Neural crest cell (in vitro differentiated cells): Measurements from ENCODE around the gene ZNF17. TPM values are rescaled to one million over a fixed set of nuclear protein-coding genes. Genes with fewer than 3 reads are reported as not detected.

ENCODE experiments used
- DNase-seq: peaks from one replicate; pipeline ENCODE4 v3.0.0; 2021; ENCODE audit warnings: low read depth, mixed read lengths, low spot score
- H3K27ac Mint-ChIP-seq: one replicate; pipeline ENCODE4 v1.8.0; 2021; ENCODE audit warnings: mild to moderate bottlenecking, mixed read lengths; ENCODE audit not compliant: unreplicated experiment
- H3K27me3 Mint-ChIP-seq: 2 replicates; pipeline ENCODE4 v1.8.0; 2021; ENCODE audit warnings: low read depth, mild to moderate bottlenecking, mixed read lengths
- H3K36me3 Mint-ChIP-seq: 2 replicates; pipeline ENCODE4 v1.8.0; 2021; ENCODE audit warnings: low read depth, mild to moderate bottlenecking, mixed read lengths
- H3K4me1 Mint-ChIP-seq: 2 replicates; pipeline ENCODE4 v1.8.0; 2021; ENCODE audit warnings: mixed read lengths
- H3K4me3 Mint-ChIP-seq: one replicate; pipeline ENCODE4 v1.8.0; 2021; ENCODE audit warnings: mild to moderate bottlenecking, mixed read lengths
- H3K9me3 Mint-ChIP-seq: 2 replicates; pipeline ENCODE4 v1.8.0; 2021; ENCODE audit warnings: mixed read lengths
- total RNA-seq: library from RNA; stranded (reverse); gene quantifications from 2 replicates; pipeline ENCODE4 v1.2.1, GENCODE V29; 2021
- TF ChIP-seq, protein P1 (sequence below): fragments of 200-600 bp; sonication (generic); conservative IDR thresholded peaks from 2 replicates; pipeline ENCODE4 v1.5.0; 2021; ENCODE audit warnings: antibody characterized with exemption, mild to moderate bottlenecking

ZNF17 gene
- total RNA-seq, 1 donor from 2014 or later, result 9.2 TPM

GRCh38 chr19:57436417-57436816, 25.5 kb downstream of the ZNF17 start:
- peaks cover 19% of the 10 kb centered on the region for H3K9me3 Mint-ChIP-seq
- peaks cover 28% of the 10 kb centered on the region for H3K4me1 Mint-ChIP-seq
- DNase-seq, result no peak
- peaks cover 41% of the 10 kb centered on the region for H3K36me3 Mint-ChIP-seq
- H3K27me3 Mint-ChIP-seq, result no peaks in the 10 kb centered on the region
- TF ChIP-seq, protein P1, sequence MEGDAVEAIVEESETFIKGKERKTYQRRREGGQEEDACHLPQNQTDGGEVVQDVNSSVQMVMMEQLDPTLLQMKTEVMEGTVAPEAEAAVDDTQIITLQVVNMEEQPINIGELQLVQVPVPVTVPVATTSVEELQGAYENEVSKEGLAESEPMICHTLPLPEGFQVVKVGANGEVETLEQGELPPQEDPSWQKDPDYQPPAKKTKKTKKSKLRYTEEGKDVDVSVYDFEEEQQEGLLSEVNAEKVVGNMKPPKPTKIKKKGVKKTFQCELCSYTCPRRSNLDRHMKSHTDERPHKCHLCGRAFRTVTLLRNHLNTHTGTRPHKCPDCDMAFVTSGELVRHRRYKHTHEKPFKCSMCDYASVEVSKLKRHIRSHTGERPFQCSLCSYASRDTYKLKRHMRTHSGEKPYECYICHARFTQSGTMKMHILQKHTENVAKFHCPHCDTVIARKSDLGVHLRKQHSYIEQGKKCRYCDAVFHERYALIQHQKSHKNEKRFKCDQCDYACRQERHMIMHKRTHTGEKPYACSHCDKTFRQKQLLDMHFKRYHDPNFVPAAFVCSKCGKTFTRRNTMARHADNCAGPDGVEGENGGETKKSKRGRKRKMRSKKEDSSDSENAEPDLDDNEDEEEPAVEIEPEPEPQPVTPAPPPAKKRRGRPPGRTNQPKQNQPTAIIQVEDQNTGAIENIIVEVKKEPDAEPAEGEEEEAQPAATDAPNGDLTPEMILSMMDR, result no peak
- peak overlapping the region; percentile 98 for H3K4me3 Mint-ChIP-seq
- no peak overlapping the region for H3K27ac Mint-ChIP-seq

GRCh38 chr19:57437931-57438330, 27.0 kb downstream of the ZNF17 start:
- Mint-ChIP-seq H3K4me3 (peak overlapping the region; percentile 70), H3K36me3 (peaks cover 52% of the 10 kb centered on the region), H3K9me3 (peaks cover 19% of the 10 kb centered on the region), H3K4me1 (peaks cover 28% of the 10 kb centered on the region), H3K27ac (no peak overlapping the region), H3K27me3 (no peaks in the 10 kb centered on the region)
- no peak for DNase-seq
- TF ChIP-seq, protein P1, result no peak

GRCh38 chr19:57438925-57439324, 28.0 kb downstream of the ZNF17 start:
- peaks cover 15% of the 10 kb centered on the region for H3K9me3 Mint-ChIP-seq
- peaks cover 28% of the 10 kb centered on the region for H3K4me1 Mint-ChIP-seq
- H3K27me3 Mint-ChIP-seq, result no peaks in the 10 kb centered on the region
- TF ChIP-seq, protein P1, result no peak
- DNase-seq, result no peak
- H3K36me3 Mint-ChIP-seq, result peaks cover 60% of the 10 kb centered on the region
- no peak overlapping the region for H3K27ac Mint-ChIP-seq
- H3K4me3 Mint-ChIP-seq, result peak overlapping the region; percentile 61

GRCh38 chr19:57441979-57442752, 31.2 kb downstream of the ZNF17 start:
- TF ChIP-seq, protein P1, result no peak
- peaks cover 6% of the 10 kb centered on the region for H3K4me1 Mint-ChIP-seq
- H3K4me3 Mint-ChIP-seq, result peak overlapping the region; percentile 24
- no peak overlapping the region for H3K27ac Mint-ChIP-seq
- H3K9me3 Mint-ChIP-seq, result peaks cover 9% of the 10 kb centered on the region
- H3K36me3 Mint-ChIP-seq, result peaks cover 69% of the 10 kb centered on the region
- no peak for DNase-seq
- H3K27me3 Mint-ChIP-seq, result no peaks in the 10 kb centered on the region

GRCh38 chr19:57443121-57443696, 32.2 kb downstream of the ZNF17 start:
- Mint-ChIP-seq H3K9me3 (peaks cover 9% of the 10 kb centered on the region), H3K4me1 (peaks cover 6% of the 10 kb centered on the region), H3K27me3 (no peaks in the 10 kb centered on the region), H3K36me3 (peaks cover 69% of the 10 kb centered on the region), H3K4me3 (no peak overlapping the region), H3K27ac (no peak overlapping the region)
- TF ChIP-seq, protein P1, result no peak
- no peak for DNase-seq
